Measurements from ENCODE around the gene SIM2. TPM values are rescaled to one million over a fixed set of nuclear protein-coding genes. Genes with fewer than 3 reads are reported as not detected.

Gene SIM2
- total and polyA plus RNA-seq, 2 experiments from 2014 or later: 0.14 TPM; not detected in 1

- in situ Hi-C loops (cut with MboI): loop anchor here (25.0 kb wide), 1 partner anchor 97 kb away; no protein-coding TSS in a partner anchor
Measured at GRCh38 chr21:36733857-36734256, 34.9 kb downstream of the SIM2 start.

GRCh38 chr21:36734367-36735200 lies 35.7 kb downstream of the SIM2 start:
- no peaks in the 10 kb centered on the region for H4K20me1 ChIP-seq (ENCODE audit: insufficient read depth)
- H3K9ac ChIP-seq: no peak overlapping the region
- no peaks in the 10 kb centered on the region for H3K36me3 ChIP-seq (ENCODE audit: low read depth)
- no peaks in the 10 kb centered on the region for H3F3A ChIP-seq (ENCODE audit: insufficient read depth)
- H3K27ac ChIP-seq: no peak overlapping the region
- H3K4me1 ChIP-seq (ENCODE audit: insufficient read depth): no peaks in the 10 kb centered on the region
- no peaks in the 10 kb centered on the region for H3K79me2 ChIP-seq (ENCODE audit: insufficient read depth)
- in situ Hi-C loops (cut with MboI): loop anchor here (25.0 kb wide), 1 partner anchor 97 kb away; no protein-coding TSS in a partner anchor
- no peak overlapping the region for H3K4me3 ChIP-seq
- no peak overlapping the region for H2AFZ ChIP-seq
- no peaks in the 10 kb centered on the region for H3K9me2 ChIP-seq (ENCODE audit: insufficient read depth)
- H3K27me3 ChIP-seq (replicated peaks; ENCODE audit: insufficient read depth): peaks cover 19% of the 10 kb centered on the region
- TF ChIP-seq EZH2phosphoT487 (IDR thresholded peaks at IDR 0.05; ENCODE audit: insufficient read depth, low read depth) (no peak), EZH2 (IDR thresholded peaks at IDR 0.05; ENCODE audit: insufficient read depth, poor library complexity, severe bottlenecking) (no peak)
- no peaks in the 10 kb centered on the region for H3K9me3 ChIP-seq (ENCODE audit: low read depth)
- DNase-seq: no peak
- 69 to 70% methylated on average over 9 of the region's 9 CpGs for WGBS, 2 experiments (ENCODE audit: low coverage in 1 of 2, low lambda C conversion rate in 2 of 2, missing lambda C conversion rate in 2 of 2)
- no peak overlapping the region for H3K4me2 ChIP-seq (ENCODE audit: unreplicated experiment)

More at GRCh38 chr21:36733857-36734256, 34.9 kb downstream of the SIM2 start:
- Histone ChIP-seq H3K36me3 (ENCODE audit: low read depth) (no peaks in the 10 kb centered on the region), H3K27me3 (replicated peaks; ENCODE audit: insufficient read depth) (peaks cover 27% of the 10 kb centered on the region), H3K4me1 (ENCODE audit: insufficient read depth) (no peaks in the 10 kb centered on the region), H3K27ac (no peak overlapping the region), H3K4me2 (ENCODE audit: unreplicated experiment) (no peak overlapping the region), H3K79me2 (ENCODE audit: insufficient read depth) (no peaks in the 10 kb centered on the region), H2AFZ (no peak overlapping the region), H3K9me3 (ENCODE audit: low read depth) (no peaks in the 10 kb centered on the region), H4K20me1 (ENCODE audit: insufficient read depth) (no peaks in the 10 kb centered on the region), H3K9me2 (ENCODE audit: insufficient read depth) (no peaks in the 10 kb centered on the region), H3K4me3 (no peak overlapping the region), H3K9ac (no peak overlapping the region), H3F3A (ENCODE audit: insufficient read depth) (no peaks in the 10 kb centered on the region)
- no peak for DNase-seq
- WGBS, 2 experiments (ENCODE audit: low coverage in 1 of 2, low lambda C conversion rate in 2 of 2, missing lambda C conversion rate in 2 of 2): 69 to 72% methylated on average over 6 of the region's 6 CpGs
- TF ChIP-seq EZH2 (IDR thresholded peaks at IDR 0.05; ENCODE audit: insufficient read depth, poor library complexity, severe bottlenecking) (no peak), EZH2phosphoT487 (IDR thresholded peaks at IDR 0.05; ENCODE audit: insufficient read depth, low read depth) (no peak)

GRCh38 chr21:36735201-36735515 lies 36.2 kb downstream of the SIM2 start:
- WGBS, 2 experiments (ENCODE audit: low coverage in 1 of 2, low lambda C conversion rate in 2 of 2, missing lambda C conversion rate in 2 of 2): 43 to 45% methylated on average over 3 to 4 of the region's 4 CpGs
- DNase-seq: no peak

GRCh38 chr21:36735724-36736320 lies 36.9 kb downstream of the SIM2 start:
- TF ChIP-seq EZH2phosphoT487 (IDR thresholded peaks at IDR 0.05; ENCODE audit: insufficient read depth, low read depth): no peak
- no peak for TF ChIP-seq EZH2 (IDR thresholded peaks at IDR 0.05; ENCODE audit: insufficient read depth, poor library complexity, severe bottlenecking)
- Histone ChIP-seq H4K20me1 (ENCODE audit: insufficient read depth) (no peaks in the 10 kb centered on the region), H3F3A (ENCODE audit: insufficient read depth) (no peaks in the 10 kb centered on the region), H3K4me2 (ENCODE audit: unreplicated experiment) (no peak overlapping the region), H3K9me2 (ENCODE audit: insufficient read depth) (no peaks in the 10 kb centered on the region), H3K36me3 (ENCODE audit: low read depth) (no peaks in the 10 kb centered on the region), H3K9ac (no peak overlapping the region), H3K79me2 (ENCODE audit: insufficient read depth) (no peaks in the 10 kb centered on the region), H3K27ac (no peak overlapping the region), H3K27me3 (replicated peaks; ENCODE audit: insufficient read depth) (peaks cover 8% of the 10 kb centered on the region; the same call in 1 of the 2 replicates), H3K4me1 (ENCODE audit: insufficient read depth) (no peaks in the 10 kb centered on the region), H3K9me3 (ENCODE audit: low read depth) (no peaks in the 10 kb centered on the region), H3K4me3 (no peak overlapping the region), H2AFZ (no peak overlapping the region)
- 53 to 57% methylated on average over 14 to 15 of the region's 15 CpGs for WGBS, 2 experiments (ENCODE audit: low coverage in 1 of 2, low lambda C conversion rate in 2 of 2, missing lambda C conversion rate in 2 of 2)
- no peak for DNase-seq
- in situ Hi-C loops (cut with MboI): loop anchor here (25.0 kb wide), 1 partner anchor 99 kb away; no protein-coding TSS in a partner anchor

More at GRCh38 chr21:36735201-36735515, 36.2 kb downstream of the SIM2 start:
- Histone ChIP-seq H3K9ac (no peak overlapping the region), H2AFZ (no peak overlapping the region), H3K4me1 (ENCODE audit: insufficient read depth) (no peaks in the 10 kb centered on the region), H3K4me3 (no peak overlapping the region), H4K20me1 (ENCODE audit: insufficient read depth) (no peaks in the 10 kb centered on the region), H3K4me2 (ENCODE audit: unreplicated experiment) (no peak overlapping the region), H3F3A (ENCODE audit: insufficient read depth) (no peaks in the 10 kb centered on the region), H3K9me2 (ENCODE audit: insufficient read depth) (no peaks in the 10 kb centered on the region), H3K9me3 (ENCODE audit: low read depth) (no peaks in the 10 kb centered on the region), H3K79me2 (ENCODE audit: insufficient read depth) (no peaks in the 10 kb centered on the region), H3K27ac (no peak overlapping the region), H3K36me3 (ENCODE audit: low read depth) (no peaks in the 10 kb centered on the region), H3K27me3 (replicated peaks; ENCODE audit: insufficient read depth) (peaks cover 14% of the 10 kb centered on the region)
- TF ChIP-seq EZH2phosphoT487 (IDR thresholded peaks at IDR 0.05; ENCODE audit: insufficient read depth, low read depth) (no peak), EZH2 (IDR thresholded peaks at IDR 0.05; ENCODE audit: insufficient read depth, poor library complexity, severe bottlenecking) (no peak)
- in situ Hi-C loops (cut with MboI): loop anchor here (25.0 kb wide), 1 partner anchor 98 kb away; no protein-coding TSS in a partner anchor

All from GM23248 (cell line).